ENCODE measurements around the gene SYNC. TPM values are rescaled to one million over a fixed set of nuclear protein-coding genes. Genes with fewer than 3 reads are reported as not detected.
"Not testable (repeated sequence)": the region's sequence is repeated elsewhere in the genome, so short reads cannot be mapped to it uniquely, and the experiment has no call there.

SYNC gene
- total RNA-seq, 1 experiment from 2014 or later, result 1.9 TPM

GRCh38 chr1:32703479-32704291 lies 1.1 kb upstream of the SYNC start:
- BruUV-seq (replicated peaks), result no TSS peak
- peak; percentile 15 for DNase-seq (ENCODE audit: unreplicated experiment)
- no peak overlapping the region for H3K27ac Mint-ChIP-seq (ENCODE audit: low read depth, unreplicated experiment)
- peak overlapping the region; percentile 66 for H3K4me3 Mint-ChIP-seq (ENCODE audit: unreplicated experiment)
- no peaks in the 10 kb centered on the region for H3K27me3 Mint-ChIP-seq (ENCODE audit: insufficient read depth, unreplicated experiment)
- POLR2A ChIA-PET, result interaction anchor here (0.6 to 1.6 kb wide), 3 partner anchors 58 to 83 kb away, joined by 3 to 8 read pairs (median 5); no protein-coding TSS in a partner anchor
- CTCF ChIA-PET, result interaction anchor here (0.8 to 4.0 kb wide), 4 partner anchors 9 to 183 kb away, joined by 3 to 24 read pairs (median 3); no protein-coding TSS in a partner anchor
- no peaks in the 10 kb centered on the region for H3K36me3 Mint-ChIP-seq (ENCODE audit: insufficient read depth, unreplicated experiment)
- intact Hi-C loops (cut with micrococcal nuclease), result no loop called here
- no peak for TF ChIP-seq CTCF (IDR thresholded peaks at IDR 0.05; ENCODE audit: unreplicated experiment)
- H3K4me1 Mint-ChIP-seq (ENCODE audit: insufficient read depth, unreplicated experiment), result peaks cover 21% of the 10 kb centered on the region
- H3K9me3 Mint-ChIP-seq (ENCODE audit: unreplicated experiment), result no peaks in the 10 kb centered on the region

- BruUV-seq (replicated peaks), result no TSS peak
Measured at GRCh38 chr1:32701951-32702598, 495 bp downstream of the SYNC start.

GRCh38 chr1:32701421-32701911 lies 1.1 kb downstream of the SYNC start:
- intact Hi-C loops (cut with micrococcal nuclease), result no loop called here
- no TSS peak for BruUV-seq (replicated peaks)
- no peak for TF ChIP-seq CTCF (IDR thresholded peaks at IDR 0.05; ENCODE audit: unreplicated experiment)
- CTCF ChIA-PET, result interaction anchor here (0.6 to 4.0 kb wide), 4 partner anchors 11 to 171 kb away, joined by 3 to 24 read pairs (median 4); no protein-coding TSS in a partner anchor
- peak overlapping the region; percentile 59 for H3K27ac Mint-ChIP-seq (ENCODE audit: low read depth, unreplicated experiment)
- no peaks in the 10 kb centered on the region for H3K9me3 Mint-ChIP-seq (ENCODE audit: unreplicated experiment)
- peaks cover 21% of the 10 kb centered on the region for H3K4me1 Mint-ChIP-seq (ENCODE audit: insufficient read depth, unreplicated experiment)
- H3K36me3 Mint-ChIP-seq (ENCODE audit: insufficient read depth, unreplicated experiment), result peaks cover 5% of the 10 kb centered on the region
- H3K27me3 Mint-ChIP-seq (ENCODE audit: insufficient read depth, unreplicated experiment), result no peaks in the 10 kb centered on the region
- peak overlapping the region; percentile 60 for H3K4me3 Mint-ChIP-seq (ENCODE audit: unreplicated experiment)
- POLR2A ChIA-PET, result interaction anchor here (0.6 to 1.3 kb wide), 9 partner anchors 10 to 115 kb away, joined by 3 to 5 read pairs (median 3); no protein-coding TSS in a partner anchor
- no peak for DNase-seq (ENCODE audit: unreplicated experiment)

More at GRCh38 chr1:32701951-32702598, 495 bp downstream of the SYNC start:
- peak overlapping the region; percentile 60 for H3K4me3 Mint-ChIP-seq (ENCODE audit: unreplicated experiment)
- CTCF ChIA-PET, result interaction anchor here (0.6 to 4.0 kb wide), 4 partner anchors 10 to 171 kb away, joined by 3 to 24 read pairs (median 4); no protein-coding TSS in a partner anchor
- POLR2A ChIA-PET, result interaction anchor here (0.6 to 1.3 kb wide), 9 partner anchors 10 to 114 kb away, joined by 3 to 5 read pairs (median 3); no protein-coding TSS in a partner anchor
- intact Hi-C loops (cut with micrococcal nuclease), result no loop called here
- peaks cover 21% of the 10 kb centered on the region for H3K4me1 Mint-ChIP-seq (ENCODE audit: insufficient read depth, unreplicated experiment)
- no peaks in the 10 kb centered on the region for H3K27me3 Mint-ChIP-seq (ENCODE audit: insufficient read depth, unreplicated experiment)
- no peaks in the 10 kb centered on the region for H3K36me3 Mint-ChIP-seq (ENCODE audit: insufficient read depth, unreplicated experiment)
- no peak for DNase-seq (ENCODE audit: unreplicated experiment)
- no peaks in the 10 kb centered on the region for H3K9me3 Mint-ChIP-seq (ENCODE audit: unreplicated experiment)
- TF ChIP-seq CTCF (IDR thresholded peaks at IDR 0.05; ENCODE audit: unreplicated experiment), result no peak
- H3K27ac Mint-ChIP-seq (ENCODE audit: low read depth, unreplicated experiment), result peak overlapping the region; percentile 59

- BruUV-seq (replicated peaks); H3K27me3 Mint-ChIP-seq (ENCODE audit: insufficient read depth, unreplicated experiment); DNase-seq (ENCODE audit: unreplicated experiment); POLR2A ChIA-PET; H3K27ac Mint-ChIP-seq (ENCODE audit: low read depth, unreplicated experiment); intact Hi-C loops (cut with micrococcal nuclease); H3K9me3 Mint-ChIP-seq (ENCODE audit: unreplicated experiment); H3K4me3 Mint-ChIP-seq (ENCODE audit: unreplicated experiment); H3K36me3 Mint-ChIP-seq (ENCODE audit: insufficient read depth, unreplicated experiment): not testable (repeated sequence)
- H3K4me1 Mint-ChIP-seq (ENCODE audit: insufficient read depth, unreplicated experiment), result peaks cover 16% of the 10 kb centered on the region
- CTCF ChIA-PET, result interaction anchor here (0.6 to 2.5 kb wide), 2 partner anchors 15 to 176 kb away, joined by 3 to 10 read pairs; no protein-coding TSS in a partner anchor
Measured at GRCh38 chr1:32696996-32697395, 5.6 kb downstream of the SYNC start.

Measured in MCF 10A (cell line).